Fibroblast of the aortic adventitia (primary cell): ENCODE measurements around the gene ZNF652. TPM values are rescaled to one million over a fixed set of nuclear protein-coding genes. Genes with fewer than 3 reads are reported as not detected.
A peak's percentile ranks its signal among the peaks of the same experiment; 100 is the strongest.

Experiments
- DNase-seq: peaks from one replicate; pipeline ENCODE4 v3.0.0-alpha.2; 2010; ENCODE audit warnings: low read depth
- H3K4me3 ChIP-seq: 2 replicates; pipeline ENCODE4 v1.5.1; 2011; ENCODE audit warnings: low read depth, mild to moderate bottlenecking, control low read depth, low read length, moderate library complexity
- total RNA-seq: library from RNA; depleted of rRNA; stranded (reverse); fragments of >200 nt; gene quantifications from 2 replicates; pipeline ENCODE4 v1.2.3, GENCODE V29; 2012; ENCODE audit warnings: low replicate concordance
- TF ChIP-seq, protein P1 (sequence below): IDR thresholded peaks from 2 replicates; pipeline ENCODE4 v1.5.1; 2011; ENCODE audit warnings: mild to moderate bottlenecking, low read length, control low read depth, inconsistent platforms; ENCODE audit not compliant: insufficient read depth

ZNF652 gene
- total RNA-seq, 1 donor, result 25.6 TPM

DNA sequence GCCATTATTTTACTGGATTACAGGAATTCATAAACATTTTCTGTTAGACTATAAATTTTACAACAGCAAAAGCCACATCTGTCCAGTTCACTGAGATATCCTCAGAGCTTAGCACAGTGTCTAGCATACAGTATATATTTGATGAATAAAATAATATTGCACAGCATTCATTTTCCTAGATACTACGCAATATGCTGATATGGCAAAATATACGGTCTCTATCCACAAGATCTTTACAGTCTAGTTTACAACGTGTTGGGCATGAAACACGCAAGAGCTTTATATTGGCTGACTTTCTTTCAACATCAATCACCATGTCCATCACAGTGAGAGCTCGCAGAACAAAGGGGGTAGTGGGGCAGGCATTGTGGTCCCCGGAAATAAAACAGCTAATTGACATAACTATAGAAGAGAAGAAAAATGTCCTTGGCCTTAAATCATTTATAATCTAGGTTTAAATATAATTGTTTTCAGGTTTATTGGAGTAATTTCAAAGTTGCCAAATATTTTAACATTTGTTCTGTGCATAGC, 43.5 kb downstream of the ZNF652 start:
- no peak overlapping the region for H3K4me3 ChIP-seq
- TF ChIP-seq, protein P1, sequence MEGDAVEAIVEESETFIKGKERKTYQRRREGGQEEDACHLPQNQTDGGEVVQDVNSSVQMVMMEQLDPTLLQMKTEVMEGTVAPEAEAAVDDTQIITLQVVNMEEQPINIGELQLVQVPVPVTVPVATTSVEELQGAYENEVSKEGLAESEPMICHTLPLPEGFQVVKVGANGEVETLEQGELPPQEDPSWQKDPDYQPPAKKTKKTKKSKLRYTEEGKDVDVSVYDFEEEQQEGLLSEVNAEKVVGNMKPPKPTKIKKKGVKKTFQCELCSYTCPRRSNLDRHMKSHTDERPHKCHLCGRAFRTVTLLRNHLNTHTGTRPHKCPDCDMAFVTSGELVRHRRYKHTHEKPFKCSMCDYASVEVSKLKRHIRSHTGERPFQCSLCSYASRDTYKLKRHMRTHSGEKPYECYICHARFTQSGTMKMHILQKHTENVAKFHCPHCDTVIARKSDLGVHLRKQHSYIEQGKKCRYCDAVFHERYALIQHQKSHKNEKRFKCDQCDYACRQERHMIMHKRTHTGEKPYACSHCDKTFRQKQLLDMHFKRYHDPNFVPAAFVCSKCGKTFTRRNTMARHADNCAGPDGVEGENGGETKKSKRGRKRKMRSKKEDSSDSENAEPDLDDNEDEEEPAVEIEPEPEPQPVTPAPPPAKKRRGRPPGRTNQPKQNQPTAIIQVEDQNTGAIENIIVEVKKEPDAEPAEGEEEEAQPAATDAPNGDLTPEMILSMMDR, result no peak
- DNase-seq, result no peak

DNA sequence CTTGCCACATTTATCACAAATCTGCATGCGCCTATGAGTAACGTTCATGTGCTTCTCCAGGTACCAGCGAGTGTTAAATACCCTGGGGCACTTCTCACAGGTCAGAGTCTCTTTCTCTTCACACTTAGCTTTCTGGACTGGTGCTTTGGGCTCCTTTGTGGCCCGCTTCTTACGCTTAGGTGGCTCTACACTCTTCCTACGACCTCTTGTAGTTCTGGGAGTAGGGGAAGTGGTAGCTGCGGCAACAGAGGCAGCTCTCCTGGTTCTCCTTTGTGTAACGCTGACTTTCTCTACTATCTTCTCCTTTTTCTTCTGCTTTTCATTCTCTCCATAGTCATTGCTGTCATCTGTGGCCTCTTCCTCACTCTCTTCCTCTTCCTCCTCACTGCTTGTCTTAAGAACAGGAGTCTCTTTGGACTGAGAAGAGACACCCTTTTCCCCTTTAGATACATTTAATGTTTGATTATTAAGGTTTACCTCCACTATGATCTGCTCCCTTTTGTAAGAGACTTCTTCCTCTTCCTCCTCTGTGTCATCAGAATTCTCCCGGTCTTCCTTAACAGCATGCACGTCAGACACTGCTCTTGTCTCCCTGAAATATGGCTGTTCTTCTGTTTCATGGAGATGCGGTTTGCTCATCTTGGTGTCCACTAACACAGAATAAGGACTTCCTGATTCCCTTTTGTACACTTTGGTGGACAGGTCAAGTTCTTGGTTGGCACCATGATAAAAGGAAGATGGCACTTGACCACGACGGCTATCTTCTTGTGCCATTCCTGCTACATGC, 45.0 kb downstream of the ZNF652 start:
- no peak for DNase-seq
- no peak overlapping the region for H3K4me3 ChIP-seq
- TF ChIP-seq, protein P1, result no peak

DNA sequence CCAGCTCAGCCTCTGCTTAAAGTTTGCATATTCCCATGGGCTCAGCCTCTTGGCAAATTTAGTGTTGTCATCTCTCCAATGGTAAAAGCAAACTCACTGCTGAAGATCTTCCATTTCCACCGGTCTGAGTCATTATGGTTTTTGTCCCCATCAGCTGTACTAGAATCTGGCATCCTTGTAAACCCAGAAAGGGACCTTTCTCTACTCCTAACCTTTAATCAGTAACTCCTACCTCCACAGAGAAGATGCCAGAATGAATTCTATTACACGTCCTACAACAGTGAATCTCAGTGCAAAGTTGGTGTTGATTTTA, 45.8 kb downstream of the ZNF652 start:
- DNase-seq, result peak; percentile 30
- H3K4me3 ChIP-seq, result no peak overlapping the region
- TF ChIP-seq, protein P1, result no peak

DNA sequence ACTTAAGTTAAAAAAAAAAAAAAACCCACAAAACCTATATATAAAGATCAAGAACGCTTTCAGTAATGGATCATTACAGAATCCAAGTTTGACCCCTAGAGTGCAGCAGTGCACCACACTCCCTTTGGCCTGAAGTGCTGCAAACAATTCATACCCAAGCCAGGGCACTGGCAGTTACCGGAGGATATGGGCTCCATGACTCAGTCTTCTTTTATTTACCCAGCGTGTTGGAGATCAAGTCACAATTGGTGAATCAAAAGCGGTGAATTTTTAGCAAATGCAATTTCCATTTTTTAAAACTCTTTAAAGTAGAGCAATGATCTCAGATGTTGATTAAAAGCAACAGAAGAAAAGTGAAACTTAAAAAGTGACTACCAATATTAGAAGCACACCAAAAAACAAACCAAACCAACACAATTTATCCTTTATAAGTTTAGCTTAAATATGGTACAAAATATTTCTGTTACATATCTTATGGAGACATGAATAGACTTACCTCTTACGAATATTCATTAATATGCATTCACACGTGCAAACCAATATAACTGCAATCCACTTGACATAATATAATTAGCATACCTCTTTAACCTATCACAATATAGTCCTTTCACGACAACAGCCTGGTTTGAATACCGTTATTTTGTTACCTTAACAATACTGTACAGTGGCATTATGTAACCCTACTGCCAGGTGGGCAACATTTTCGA, 46.3 kb downstream of the ZNF652 start:
- H3K4me3 ChIP-seq, result no peak overlapping the region
- TF ChIP-seq, protein P1, result peak; percentile 81
- DNase-seq, result peak; percentile 92

DNA sequence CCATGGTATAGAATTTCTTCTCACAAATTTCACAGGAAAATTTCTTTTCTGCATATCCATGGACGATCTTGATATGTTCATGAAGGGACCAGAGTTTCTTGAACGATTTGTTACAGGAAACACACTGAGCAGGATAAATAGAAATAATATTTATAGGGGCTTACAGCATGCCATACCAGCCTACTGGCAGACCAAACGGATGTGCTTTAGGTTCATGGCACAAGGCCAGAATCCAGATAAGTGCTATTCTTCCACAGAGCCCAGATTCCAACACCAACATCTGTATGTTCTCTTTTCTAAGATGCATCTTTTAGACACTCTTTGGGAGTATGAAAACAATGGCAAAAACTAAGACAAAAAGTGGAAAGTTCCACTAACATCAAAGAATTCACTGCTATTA, 49.3 kb downstream of the ZNF652 start:
- H3K4me3 ChIP-seq, result no peak overlapping the region
- DNase-seq, result no peak
- TF ChIP-seq, protein P1, result no peak

DNA sequence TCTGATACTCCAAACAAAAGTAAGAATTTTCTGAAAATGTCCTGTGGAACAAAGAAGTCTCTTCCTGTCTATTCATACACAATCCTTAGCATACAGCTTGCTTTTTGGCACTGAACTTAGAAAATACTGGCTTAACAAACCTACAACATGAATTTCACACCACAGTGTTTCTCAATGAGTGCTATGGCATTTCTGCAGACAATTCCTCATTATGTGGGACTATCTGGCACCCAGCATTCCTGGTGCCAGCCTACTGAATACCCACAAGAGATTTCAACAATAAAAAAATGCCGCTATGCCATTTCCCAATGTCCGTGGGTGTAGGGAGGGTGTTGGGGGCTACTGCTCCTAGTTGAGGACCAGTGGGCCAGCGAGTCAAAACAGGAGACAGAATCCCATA, 62.1 kb downstream of the ZNF652 start:
- no peak overlapping the region for H3K4me3 ChIP-seq
- TF ChIP-seq, protein P1, result no peak
- DNase-seq, result no peak
